Lower lobe of right lung (tissue), 2 donors: ENCODE measurements around the gene UBQLN1. TPM values are rescaled to one million over a fixed set of nuclear protein-coding genes. Genes with fewer than 3 reads are reported as not detected.

Experiments used
- ATAC-seq, 2 donors: fragments of 200-7000 bp; cut with Tn5 transposase; one replicate each; pipeline ENCODE4 v1.9.1; 2020 to 2022; ENCODE audit warnings: mild to moderate bottlenecking in 2 of 2, moderate library complexity in 2 of 2
- DNase-seq: peaks from one replicate; pipeline ENCODE4 v3.0.0-alpha.2; 2020
- H3K27ac ChIP-seq: fragments of 200-600 bp; one replicate; pipeline ENCODE4 v1.8.0; 2022
- H3K27me3 ChIP-seq: fragments of 200-600 bp; one replicate; pipeline ENCODE4 v1.8.0; 2022; ENCODE audit warnings: low read depth
- H3K36me3 ChIP-seq: fragments of 200-600 bp; one replicate; pipeline ENCODE4 v1.8.0; 2022; ENCODE audit warnings: mild to moderate bottlenecking
- H3K4me1 ChIP-seq: fragments of 200-600 bp; one replicate; pipeline ENCODE4 v1.8.0; 2022
- H3K4me3 ChIP-seq: fragments of 200-600 bp; one replicate; pipeline ENCODE4 v1.8.0; 2022; ENCODE audit warnings: mild to moderate bottlenecking
- H3K9me3 ChIP-seq: fragments of 200-600 bp; one replicate; pipeline ENCODE4 v1.8.0; 2022
- CTCF ChIP-seq: fragments of 200-600 bp; IDR thresholded peaks from one replicate; pipeline ENCODE4 v1.8.0; 2022; ENCODE audit warnings: antibody characterized with exemption, mild to moderate bottlenecking
- intact Hi-C: fragments of 100-400 bp; cut with DNase I; formaldehyde crosslinking; loops from one replicate; pipeline ENCODE4 v1.11.0; 2022
- total RNA-seq: library from RNA; stranded (reverse); fragmentation: NEBNext Ultra II Directional; extraction: Animal tissue kit (Norgen Biotek cat#: 25700); gene quantifications from one replicate; pipeline ENCODE4 v1.2.1, GENCODE V29; 2021
- donor health status: DM: no; HTN: yes; CAD: no; lungs with severe emphysema.

The UBQLN1 gene
- total RNA-seq, 1 donor from 2014 or later = 88.4 TPM

GRCh38 chr9:83646500-83647239 is 61.1 kb downstream of the UBQLN1 start:
- peaks cover 26% of the 10 kb centered on the region for H3K36me3 ChIP-seq
- TF ChIP-seq CTCF = no peak
- no peaks in the 10 kb centered on the region for H3K27me3 ChIP-seq
- DNase-seq (no peak), ATAC-seq (no peak)
- H3K4me1 ChIP-seq = no peaks in the 10 kb centered on the region
- H3K9me3 ChIP-seq = no peaks in the 10 kb centered on the region
- H3K27ac ChIP-seq = no peak overlapping the region
- H3K4me3 ChIP-seq = no peak overlapping the region
- intact Hi-C loops = no loop called here

- Histone ChIP-seq H3K27ac (no peak overlapping the region), H3K27me3 (no peaks in the 10 kb centered on the region), H3K4me3 (no peak overlapping the region), H3K36me3 (peaks cover 10% of the 10 kb centered on the region), H3K9me3 (no peaks in the 10 kb centered on the region), H3K4me1 (no peaks in the 10 kb centered on the region)
- DNase-seq = no peak
- ATAC-seq = no peak
- intact Hi-C loops = no loop called here
- TF ChIP-seq CTCF = no peak
Measured at GRCh38 chr9:83642793-83643192, 65.0 kb downstream of the UBQLN1 start.

- Histone ChIP-seq H3K4me3 (no peak overlapping the region), H3K36me3 (peaks cover 4% of the 10 kb centered on the region), H3K4me1 (no peaks in the 10 kb centered on the region), H3K27me3 (no peaks in the 10 kb centered on the region), H3K27ac (no peak overlapping the region), H3K9me3 (no peaks in the 10 kb centered on the region)
- intact Hi-C loops = no loop called here
- DNase-seq = no peak
- TF ChIP-seq CTCF = no peak
- no peak for ATAC-seq
Measured at GRCh38 chr9:83639266-83639665, 68.5 kb downstream of the UBQLN1 start.

GRCh38 chr9:83637389-83637788 is 70.4 kb downstream of the UBQLN1 start:
- intact Hi-C loops = no loop called here
- H3K9me3 ChIP-seq = no peaks in the 10 kb centered on the region
- ATAC-seq (no peak), DNase-seq (no peak)
- H3K27ac ChIP-seq = no peak overlapping the region
- TF ChIP-seq CTCF = no peak
- no peak overlapping the region for H3K4me3 ChIP-seq
- H3K36me3 ChIP-seq = no peaks in the 10 kb centered on the region
- H3K27me3 ChIP-seq = no peaks in the 10 kb centered on the region
- H3K4me1 ChIP-seq = no peaks in the 10 kb centered on the region

- no peak for ATAC-seq
- Histone ChIP-seq H3K36me3 (no peaks in the 10 kb centered on the region), H3K4me1 (no peaks in the 10 kb centered on the region), H3K27me3 (no peaks in the 10 kb centered on the region), H3K27ac (no peak overlapping the region), H3K9me3 (no peaks in the 10 kb centered on the region), H3K4me3 (no peak overlapping the region)
- DNase-seq = no peak
- intact Hi-C loops = no loop called here
- TF ChIP-seq CTCF = no peak
Measured at GRCh38 chr9:83636813-83637212, 70.9 kb downstream of the UBQLN1 start.
